ENCODE measurements around the gene GPRIN3. TPM values are rescaled to one million over a fixed set of nuclear protein-coding genes. Genes with fewer than 3 reads are reported as not detected.
A peak's percentile ranks its signal among the peaks of the same experiment; 100 is the strongest.
"Not testable (repeated sequence)": the region's sequence is repeated elsewhere in the genome, so short reads cannot be mapped to it uniquely, and the experiment has no call there.

Gene GPRIN3
- total RNA-seq, 1 experiment from 2014 or later: 0.40 TPM

DNA sequence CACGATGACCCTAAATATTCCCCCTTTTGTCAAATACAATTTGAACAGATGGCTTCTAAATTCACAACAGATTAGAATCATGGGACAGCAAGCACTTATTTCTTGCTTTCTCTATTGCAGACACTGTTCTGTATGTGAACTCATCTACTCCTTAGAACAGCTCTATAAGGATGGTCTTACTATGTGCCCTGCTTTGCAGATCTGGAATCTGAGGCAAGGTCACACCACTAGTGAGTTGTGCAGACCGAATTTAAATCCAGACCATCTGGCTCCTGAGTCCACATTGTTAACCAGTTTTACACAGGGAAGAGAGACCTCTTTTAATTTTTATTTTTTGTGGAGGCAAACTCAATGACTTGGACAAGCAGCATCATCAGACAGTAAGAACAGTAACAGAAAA is 50.2 kb downstream of the GPRIN3 start:
- DNase-seq (ENCODE audit: low read depth): no peak

DNA sequence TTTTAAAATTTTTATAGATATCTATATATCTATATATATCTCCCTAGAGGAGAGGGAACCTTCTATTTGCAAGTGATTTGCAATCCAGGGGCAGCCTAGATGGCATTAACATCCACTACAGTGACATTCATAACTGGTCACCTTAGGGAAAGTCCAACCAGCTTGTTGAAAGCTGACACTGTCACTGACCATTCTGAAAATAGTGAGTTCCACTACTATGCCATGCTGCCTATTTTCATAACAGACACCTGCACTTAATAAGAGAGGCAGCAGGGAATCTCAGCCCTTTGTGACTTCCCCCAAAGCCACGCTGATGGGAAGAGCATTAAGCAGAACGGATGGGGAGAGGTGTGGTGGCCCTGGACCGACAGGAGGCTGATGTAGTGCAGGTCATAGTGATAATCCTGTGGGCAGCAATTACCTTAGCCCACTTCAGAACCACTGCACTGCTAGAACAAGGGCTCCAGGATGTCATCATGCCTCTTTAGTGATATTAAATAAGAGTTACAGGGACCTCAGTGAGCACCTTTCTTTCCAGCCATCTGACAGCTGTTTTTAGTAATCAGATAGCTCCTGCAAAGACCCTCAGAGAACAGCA is 51.3 kb downstream of the GPRIN3 start:
- no peak for DNase-seq (ENCODE audit: low read depth)

GRCh38 chr4:89254847-89255246 is 52.8 kb downstream of the GPRIN3 start:
- peak; percentile 2 for DNase-seq (ENCODE audit: low read depth)

GRCh38 chr4:89254347-89254746 is 53.3 kb downstream of the GPRIN3 start:
- DNase-seq (ENCODE audit: low read depth): not testable (repeated sequence)

DNA sequence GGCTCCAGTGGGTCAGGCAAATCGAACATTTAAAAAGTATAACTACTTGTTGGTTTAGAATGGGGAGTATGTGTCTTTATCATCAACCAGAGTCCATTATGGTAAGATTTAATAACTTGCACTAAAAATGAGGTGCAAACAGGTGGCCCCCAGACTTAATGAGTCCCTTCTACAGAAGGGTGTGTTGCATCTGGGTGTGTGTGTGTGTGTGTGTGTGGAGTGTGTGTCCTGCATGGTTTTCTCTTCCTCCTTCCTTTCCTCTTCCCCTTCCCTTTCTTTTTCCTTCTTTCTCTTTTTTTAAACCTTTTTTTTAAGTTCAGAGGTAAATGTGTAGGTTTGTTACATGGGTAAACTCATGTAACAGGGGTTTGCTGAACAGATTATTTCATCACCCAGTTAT is 53.7 kb downstream of the GPRIN3 start:
- DNase-seq (ENCODE audit: low read depth): no peak

DNA sequence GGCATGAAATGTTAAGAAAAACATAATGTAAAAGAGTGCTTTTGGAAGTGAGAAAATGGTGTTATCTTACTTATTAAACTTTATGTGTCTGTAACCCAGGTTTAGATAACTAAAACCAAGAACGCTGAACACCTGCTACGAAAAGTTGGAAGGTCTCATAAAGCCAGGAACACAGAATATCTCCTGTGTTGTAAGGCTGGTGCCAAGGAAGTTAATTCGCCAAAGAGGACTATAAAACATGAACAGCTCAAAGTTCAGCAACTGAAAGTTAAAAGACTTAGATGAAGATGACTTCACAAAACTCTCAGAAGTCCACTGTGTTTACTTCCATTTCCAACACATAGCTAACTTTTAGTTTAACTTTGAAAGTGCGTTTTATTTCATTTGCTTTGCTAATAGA is 54.3 kb downstream of the GPRIN3 start:
- no peak for DNase-seq (ENCODE audit: low read depth)

GRCh38 chr4:89251396-89251795 is 56.2 kb downstream of the GPRIN3 start:
- DNase-seq (ENCODE audit: low read depth): no peak

DNA sequence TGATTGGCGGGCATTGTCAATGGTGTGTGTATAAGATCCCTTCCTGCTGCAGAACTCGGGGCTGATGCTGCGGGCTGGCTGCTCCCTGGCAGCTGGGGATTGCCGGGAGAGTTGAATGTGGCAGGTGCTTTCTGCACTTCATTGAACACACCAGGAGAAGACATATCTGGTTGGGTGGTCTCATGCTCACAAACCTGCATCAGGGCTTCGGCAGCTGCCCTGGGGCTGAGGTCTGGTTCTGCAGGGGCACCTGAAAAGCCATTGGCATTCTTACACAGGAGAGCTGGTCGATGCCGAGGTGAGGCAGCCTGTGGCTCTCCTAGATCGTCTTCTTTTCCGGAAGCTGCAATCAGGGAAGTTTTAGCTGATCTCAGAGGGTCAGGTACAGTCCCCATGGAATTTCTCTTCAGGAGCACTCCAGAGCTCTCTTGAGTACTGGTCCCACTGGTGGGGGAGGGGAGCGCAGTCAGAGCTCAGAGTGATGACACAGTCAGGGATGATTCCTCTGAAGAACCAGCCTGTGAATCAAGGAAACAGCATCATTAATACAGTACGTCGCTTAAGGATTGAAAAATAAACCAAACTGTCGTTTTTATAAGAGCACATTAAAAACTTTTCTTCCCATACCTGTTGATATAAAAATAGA is 57.8 kb downstream of the GPRIN3 start:
- no peak for DNase-seq (ENCODE audit: low read depth)

DNA sequence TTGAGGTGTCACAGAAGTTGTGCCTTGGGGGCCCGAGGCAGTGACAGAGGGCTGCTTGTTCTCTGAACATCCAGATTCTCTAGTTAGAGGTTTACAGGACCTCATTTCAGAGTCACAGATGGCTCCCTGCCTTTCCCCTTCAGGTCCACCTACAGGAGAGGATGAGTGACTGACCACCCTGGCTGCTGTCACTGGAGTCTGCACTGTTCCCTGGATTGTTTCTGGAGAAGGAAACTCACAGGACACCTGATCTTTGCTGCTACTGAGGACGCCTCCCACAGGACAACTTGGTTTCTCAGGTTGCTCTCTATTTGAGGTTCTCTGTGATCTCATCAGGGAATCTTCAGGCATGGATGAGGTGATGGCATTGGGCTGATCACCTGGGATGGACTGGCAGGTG is 58.3 kb downstream of the GPRIN3 start:
- no peak for DNase-seq (ENCODE audit: low read depth)

DNA sequence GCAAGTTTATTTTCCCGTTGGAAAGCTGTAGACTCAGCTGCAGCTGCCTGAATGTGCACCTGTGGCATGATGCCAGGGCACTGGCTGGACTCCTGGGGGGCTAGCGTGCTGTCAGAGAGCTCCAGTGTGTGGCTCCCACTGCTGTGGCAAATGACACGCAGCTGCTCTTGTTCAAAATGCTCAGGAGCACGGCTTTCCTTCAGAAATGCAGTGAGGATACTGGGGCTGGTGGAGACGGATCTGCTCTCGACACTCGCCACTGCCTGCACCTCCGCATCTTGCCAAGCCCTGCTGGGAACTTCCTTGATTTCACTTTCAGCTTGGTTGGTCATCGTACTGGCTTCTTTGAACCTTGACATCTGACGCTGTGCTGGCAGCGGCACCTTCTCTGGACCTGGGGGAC is 58.7 kb downstream of the GPRIN3 start:
- no peak for DNase-seq (ENCODE audit: low read depth)

DNA sequence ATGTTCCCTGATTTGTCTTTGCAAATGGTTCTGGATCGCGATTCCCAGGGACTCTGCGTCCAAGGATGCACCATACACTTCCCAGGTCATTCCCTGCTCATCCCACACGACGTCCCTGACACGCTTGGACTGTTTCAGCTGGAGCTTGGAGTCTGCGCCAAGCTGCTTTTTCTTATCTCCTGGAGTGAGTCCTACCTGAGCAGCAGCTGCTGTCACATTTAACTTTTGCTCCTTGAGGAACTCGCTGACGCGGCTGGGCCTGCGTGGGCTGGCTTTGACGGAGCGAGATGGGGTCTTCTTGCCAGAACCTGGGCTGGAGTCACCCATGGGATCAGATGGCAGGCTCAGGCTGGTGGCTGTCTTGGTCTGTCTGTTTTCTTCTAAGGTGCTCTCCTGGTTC is 59.6 kb downstream of the GPRIN3 start:
- DNase-seq (ENCODE audit: low read depth): no peak

- DNase-seq (ENCODE audit: low read depth): no peak
Measured at GRCh38 chr4:89245459-89245858, 62.1 kb downstream of the GPRIN3 start.

DNA sequence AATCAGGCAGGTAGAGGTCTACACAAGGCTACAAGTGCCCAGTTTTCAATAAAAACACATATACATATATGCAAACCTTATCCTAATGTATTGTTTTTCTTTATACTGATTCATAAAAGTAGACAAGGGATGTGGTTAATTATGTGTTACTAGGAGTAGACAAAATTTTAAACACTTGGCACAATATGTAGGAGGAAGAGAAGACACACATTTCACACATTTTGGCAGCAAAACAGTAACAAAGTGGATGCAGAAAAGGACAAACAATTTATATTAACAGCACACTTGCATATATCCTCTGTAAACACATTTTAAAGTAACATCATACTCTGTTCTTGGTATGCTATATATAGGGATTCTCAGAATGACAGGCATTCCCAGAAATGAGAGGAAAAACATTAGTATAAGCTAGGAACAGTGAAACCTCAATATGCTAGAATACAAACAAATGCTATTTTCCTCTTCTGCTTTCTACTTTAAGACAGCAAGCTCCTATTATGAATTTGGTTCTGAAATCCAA is 63.8 kb downstream of the GPRIN3 start:
- no peak for DNase-seq (ENCODE audit: low read depth)

GRCh38 chr4:89242864-89243732 is 64.5 kb downstream of the GPRIN3 start:
- DNase-seq (ENCODE audit: low read depth): no peak

- no peak for DNase-seq (ENCODE audit: low read depth)
Measured at GRCh38 chr4:89242216-89242615, 65.4 kb downstream of the GPRIN3 start.

- DNase-seq (ENCODE audit: low read depth): no peak
Measured at GRCh38 chr4:89230271-89230670, 77.3 kb downstream of the GPRIN3 start.

- peak; percentile 71 for DNase-seq (ENCODE audit: low read depth)
Measured at GRCh38 chr4:89226665-89227574, 80.7 kb downstream of the GPRIN3 start.

DNA sequence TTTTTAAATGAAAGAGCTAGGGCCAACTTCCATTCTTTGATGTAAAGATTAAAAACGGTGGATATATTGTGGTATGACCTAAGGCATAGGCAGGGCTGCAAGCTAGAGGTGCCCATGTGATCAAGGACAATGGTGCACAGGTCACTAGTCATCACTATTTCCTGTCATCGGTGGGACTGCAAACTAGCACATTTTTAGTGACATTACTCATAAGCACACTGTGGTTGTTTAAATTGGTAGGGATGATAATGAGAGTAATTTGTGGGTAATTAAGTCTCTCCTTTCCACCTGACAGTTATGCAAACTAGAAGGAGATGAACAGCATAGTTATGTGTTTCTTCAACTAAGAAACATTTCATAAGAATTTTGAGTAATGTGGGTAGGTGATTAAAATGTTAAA is 85.4 kb downstream of the GPRIN3 start:
- DNase-seq (ENCODE audit: low read depth): peak; percentile 55

DNA sequence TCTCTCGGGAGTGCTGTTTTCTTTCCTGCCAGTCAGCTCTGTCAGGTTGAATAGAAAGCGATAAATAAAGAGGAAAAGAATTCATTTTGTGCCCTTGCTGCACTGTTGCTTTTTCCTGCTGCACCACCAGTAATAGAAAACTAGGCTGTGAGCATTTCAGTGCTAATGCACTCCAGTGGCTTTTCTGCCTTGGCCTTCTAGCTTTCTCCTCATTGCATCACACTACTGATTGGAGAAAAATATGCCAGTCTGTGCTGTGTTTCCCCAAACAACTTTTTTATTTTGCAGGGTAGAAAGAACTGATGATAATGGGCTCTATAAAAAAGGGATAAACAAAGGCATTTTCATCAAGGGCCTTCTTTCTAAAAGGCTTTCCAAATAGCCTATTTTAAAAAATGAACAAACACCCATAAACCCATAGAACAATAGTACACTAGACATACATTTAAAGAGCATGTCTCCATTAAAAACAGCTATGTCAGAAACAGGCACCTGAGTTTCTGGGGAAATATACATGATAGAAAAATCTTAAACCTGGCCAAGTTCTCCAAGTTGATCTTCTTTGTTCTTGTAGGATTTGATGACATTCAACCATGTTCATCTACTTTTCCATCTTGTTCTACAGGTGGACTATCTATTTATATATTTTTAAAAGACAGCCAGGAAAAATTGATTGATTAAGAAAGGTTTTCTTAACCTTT is 86.3 kb downstream of the GPRIN3 start:
- DNase-seq (ENCODE audit: low read depth): no peak

DNA sequence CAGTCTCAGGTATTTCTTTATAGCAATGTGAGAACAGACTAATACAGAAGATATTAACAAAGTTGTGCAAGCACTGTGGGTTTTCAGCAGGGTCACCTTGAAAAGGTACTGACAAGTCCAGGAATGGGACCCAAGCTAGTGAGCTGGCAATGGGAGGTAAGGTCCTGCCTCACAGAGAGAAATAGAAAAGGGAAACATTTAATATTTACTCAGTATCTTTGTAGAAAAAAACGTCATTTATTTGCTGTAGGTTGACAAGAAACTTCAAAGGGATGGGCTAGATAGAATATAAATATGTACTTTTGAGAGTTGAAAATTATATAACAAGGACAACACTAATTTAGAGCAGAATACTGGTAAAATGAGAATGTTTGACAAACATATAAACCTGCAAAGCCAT is 89.0 kb downstream of the GPRIN3 start:
- DNase-seq (ENCODE audit: low read depth): no peak

GRCh38 chr4:89217604-89218003 is 90.0 kb downstream of the GPRIN3 start:
- DNase-seq (ENCODE audit: low read depth): no peak
